ENCODE results near the gene STPG4. TPM values are rescaled to one million over a fixed set of nuclear protein-coding genes. Genes with fewer than 3 reads are reported as not detected.

Gene STPG4
- total RNA-seq, 6 donors from 2014 or later, result 0.40 to 1.2 (median 0.48) TPM; not detected in 2

- WGBS, 2 donors, result 71 to 100% methylated on average over 2 to 3 of the region's 3 CpGs
Measured at GRCh38 chr2:47049502-47049901, 105.6 kb downstream of the STPG4 start.

GRCh38 chr2:47048801-47049480 is 106.2 kb downstream of the STPG4 start:
- peak overlapping the region in 2 of 4 donors; percentile 12 to 21 for H3K27ac ChIP-seq

More at GRCh38 chr2:47049502-47049901, 105.6 kb downstream of the STPG4 start:
- H3K36me3 ChIP-seq, result peaks cover 15 to 71% (median 58%) of the 10 kb centered on the region in 4 donors
- TF ChIP-seq EP300 (IDR thresholded peaks at IDR 0.05), result no peak
- TF ChIP-seq, protein P1, sequence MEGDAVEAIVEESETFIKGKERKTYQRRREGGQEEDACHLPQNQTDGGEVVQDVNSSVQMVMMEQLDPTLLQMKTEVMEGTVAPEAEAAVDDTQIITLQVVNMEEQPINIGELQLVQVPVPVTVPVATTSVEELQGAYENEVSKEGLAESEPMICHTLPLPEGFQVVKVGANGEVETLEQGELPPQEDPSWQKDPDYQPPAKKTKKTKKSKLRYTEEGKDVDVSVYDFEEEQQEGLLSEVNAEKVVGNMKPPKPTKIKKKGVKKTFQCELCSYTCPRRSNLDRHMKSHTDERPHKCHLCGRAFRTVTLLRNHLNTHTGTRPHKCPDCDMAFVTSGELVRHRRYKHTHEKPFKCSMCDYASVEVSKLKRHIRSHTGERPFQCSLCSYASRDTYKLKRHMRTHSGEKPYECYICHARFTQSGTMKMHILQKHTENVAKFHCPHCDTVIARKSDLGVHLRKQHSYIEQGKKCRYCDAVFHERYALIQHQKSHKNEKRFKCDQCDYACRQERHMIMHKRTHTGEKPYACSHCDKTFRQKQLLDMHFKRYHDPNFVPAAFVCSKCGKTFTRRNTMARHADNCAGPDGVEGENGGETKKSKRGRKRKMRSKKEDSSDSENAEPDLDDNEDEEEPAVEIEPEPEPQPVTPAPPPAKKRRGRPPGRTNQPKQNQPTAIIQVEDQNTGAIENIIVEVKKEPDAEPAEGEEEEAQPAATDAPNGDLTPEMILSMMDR (IDR thresholded peaks at IDR 0.05), result no peak
- no peak for TF ChIP-seq POLR2AphosphoS5 (IDR thresholded peaks at IDR 0.05)
- TF ChIP-seq POLR2A (IDR thresholded peaks at IDR 0.05), result no peak
- no peak for DNase-seq
- peak overlapping the region in 1 of 4 donors; percentile 12 for H3K27ac ChIP-seq
- H3K27me3 ChIP-seq, result no peaks in the 10 kb centered on the region
- H3K4me1 ChIP-seq, result no peaks in the 10 kb centered on the region
- no peaks in the 10 kb centered on the region for H3K9me3 ChIP-seq
- ATAC-seq (ENCODE audit: low FRiP score in 2 of 2), result no peak
- H3K4me3 ChIP-seq, result no peak overlapping the region

DNA sequence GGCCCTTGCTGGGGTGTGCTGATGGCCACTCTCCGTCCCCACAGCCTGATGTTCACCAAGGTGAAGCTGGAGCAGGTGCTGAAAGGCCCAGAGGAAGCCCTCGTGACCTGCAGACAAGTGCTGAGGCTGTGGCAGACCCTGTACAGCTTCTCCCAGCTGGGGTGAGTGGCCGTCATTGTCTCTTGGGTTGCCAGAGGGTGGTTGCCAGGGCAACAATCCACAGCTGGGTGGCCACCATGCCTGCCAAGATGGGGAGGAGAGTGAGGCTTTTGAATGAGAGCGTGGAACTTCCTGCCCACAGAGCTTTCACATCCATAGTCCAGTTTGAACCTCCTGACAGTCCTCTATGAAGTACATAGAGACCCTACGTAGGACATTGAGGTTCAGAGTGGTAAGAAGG is 108.8 kb downstream of the STPG4 start:
- Histone ChIP-seq H3K9me3 (no peaks in the 10 kb centered on the region), H3K27ac (no peak overlapping the region), H3K27me3 (no peaks in the 10 kb centered on the region), H3K4me1 (peaks cover 6 to 26% (median 11%) of the 10 kb centered on the region in 4 donors), H3K4me3 (no peak overlapping the region), H3K36me3 (peaks cover 10 to 53% (median 43%) of the 10 kb centered on the region in 4 donors)
- DNase-seq, result no peak
- ATAC-seq (ENCODE audit: low FRiP score in 2 of 2), result no peak
- TF ChIP-seq EP300 (IDR thresholded peaks at IDR 0.05) (no peak), POLR2A (IDR thresholded peaks at IDR 0.05) (no peak), POLR2AphosphoS5 (IDR thresholded peaks at IDR 0.05) (no peak)
- TF ChIP-seq, protein P1 (IDR thresholded peaks at IDR 0.05), result no peak
- 72 to 97% methylated on average over 3 to 4 of the region's 5 CpGs for WGBS, 2 donors

More at GRCh38 chr2:47048801-47049480, 106.2 kb downstream of the STPG4 start:
- 64 to 86% methylated on average over 6 to 8 of the region's 8 CpGs for WGBS, 2 donors
- DNase-seq, result no peak
- Histone ChIP-seq H3K9me3 (no peaks in the 10 kb centered on the region), H3K4me3 (no peak overlapping the region), H3K36me3 (peaks cover 15 to 71% (median 58%) of the 10 kb centered on the region in 4 donors), H3K4me1 (peaks cover 0 to under 1% (median 0%) of the 10 kb centered on the region in 4 donors), H3K27me3 (no peaks in the 10 kb centered on the region)
- TF ChIP-seq POLR2A (IDR thresholded peaks at IDR 0.05), result no peak
- no peak for TF ChIP-seq POLR2AphosphoS5 (IDR thresholded peaks at IDR 0.05)
- TF ChIP-seq, protein P1 (IDR thresholded peaks at IDR 0.05), result no peak
- TF ChIP-seq EP300 (IDR thresholded peaks at IDR 0.05), result no peak
- no peak for ATAC-seq (ENCODE audit: low FRiP score in 2 of 2)

DNA sequence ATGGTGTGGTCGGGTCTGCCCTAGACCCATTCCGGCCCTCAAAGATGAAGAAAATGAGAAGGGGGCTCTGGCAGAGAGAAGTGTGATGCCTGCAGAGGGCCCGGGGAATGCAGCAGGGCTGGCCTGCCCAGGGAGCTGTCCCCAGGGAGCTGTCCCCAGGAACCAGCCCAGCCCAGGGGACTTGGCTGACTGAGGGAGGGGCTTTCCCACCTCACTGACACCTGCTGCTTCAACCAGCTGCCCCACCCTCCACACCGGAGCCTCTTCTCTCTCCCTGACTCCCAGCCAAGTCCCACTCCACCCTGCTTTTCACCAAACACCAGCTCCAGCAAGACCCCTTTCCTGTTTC is 111.2 kb downstream of the STPG4 start:
- DNase-seq (no peak), ATAC-seq (ENCODE audit: low FRiP score in 2 of 2) (no peak)
- no peak overlapping the region for H3K4me3 ChIP-seq
- H3K9me3 ChIP-seq, result no peaks in the 10 kb centered on the region
- H3K27me3 ChIP-seq, result no peaks in the 10 kb centered on the region
- H3K36me3 ChIP-seq, result peaks cover 6 to 38% (median 29%) of the 10 kb centered on the region in 4 donors
- peak overlapping the region; percentile 42 to 84 (median 76) for H3K27ac ChIP-seq
- WGBS, 2 donors, result 81 to 91% methylated on average over 4 of the region's 4 CpGs
- H3K4me1 ChIP-seq, result peaks cover 29 to 51% (median 34%) of the 10 kb centered on the region in 4 donors
- TF ChIP-seq POLR2AphosphoS5 (IDR thresholded peaks at IDR 0.05), result no peak
- TF ChIP-seq, protein P1 (IDR thresholded peaks at IDR 0.05), result no peak
- TF ChIP-seq POLR2A (IDR thresholded peaks at IDR 0.05), result no peak

All from upper lobe of left lung (tissue), 6 donors.